Upper lobe of right lung (tissue), 1 donor: ENCODE data around the gene CNTNAP5. TPM values are rescaled to one million over a fixed set of nuclear protein-coding genes. Genes with fewer than 3 reads are reported as not detected.

Source experiments
- ATAC-seq: fragments of 200-7000 bp; cut with Tn5 transposase; one replicate; pipeline ENCODE4 v1.9.1; 2020; ENCODE audit warnings: mild to moderate bottlenecking, moderate library complexity
- DNase-seq: peaks from one replicate; pipeline ENCODE4 v3.0.0-alpha.2; 2020
- H3K27ac ChIP-seq: fragments of 200-600 bp; one replicate; pipeline ENCODE4 v1.8.0; 2022
- H3K27me3 ChIP-seq: fragments of 200-600 bp; one replicate; pipeline ENCODE4 v1.8.0; 2022; ENCODE audit warnings: mild to moderate bottlenecking
- H3K36me3 ChIP-seq: fragments of 200-600 bp; one replicate; pipeline ENCODE4 v1.8.0; 2022
- H3K4me1 ChIP-seq: fragments of 200-600 bp; one replicate; pipeline ENCODE4 v1.8.0; 2022
- H3K4me3 ChIP-seq: fragments of 200-600 bp; one replicate; pipeline ENCODE4 v1.8.0; 2022; ENCODE audit warnings: mild to moderate bottlenecking
- H3K9me3 ChIP-seq: fragments of 200-600 bp; one replicate; pipeline ENCODE4 v1.8.0; 2022
- intact Hi-C: fragments of 100-400 bp; cut with DNase I; formaldehyde crosslinking; loops from one replicate; pipeline ENCODE4 v1.11.0; 2022
- total RNA-seq: library from RNA; stranded (reverse); fragmentation: NEBNext Ultra II Directional; extraction: Animal tissue kit (Norgen Biotek cat#: 25700); gene quantifications from one replicate; pipeline ENCODE4 v1.2.1, GENCODE V29; 2021
- TF ChIP-seq, protein P1 (sequence below): fragments of 200-600 bp; IDR thresholded peaks from one replicate; pipeline ENCODE4 v1.8.0; 2022; ENCODE audit warnings: antibody characterized with exemption
- donor health status: DM: no; HTN: yes; CAD: no; lungs with severe emphysema.

CNTNAP5 gene
- total RNA-seq, 1 donor from 2014 or later: not detected

DNA sequence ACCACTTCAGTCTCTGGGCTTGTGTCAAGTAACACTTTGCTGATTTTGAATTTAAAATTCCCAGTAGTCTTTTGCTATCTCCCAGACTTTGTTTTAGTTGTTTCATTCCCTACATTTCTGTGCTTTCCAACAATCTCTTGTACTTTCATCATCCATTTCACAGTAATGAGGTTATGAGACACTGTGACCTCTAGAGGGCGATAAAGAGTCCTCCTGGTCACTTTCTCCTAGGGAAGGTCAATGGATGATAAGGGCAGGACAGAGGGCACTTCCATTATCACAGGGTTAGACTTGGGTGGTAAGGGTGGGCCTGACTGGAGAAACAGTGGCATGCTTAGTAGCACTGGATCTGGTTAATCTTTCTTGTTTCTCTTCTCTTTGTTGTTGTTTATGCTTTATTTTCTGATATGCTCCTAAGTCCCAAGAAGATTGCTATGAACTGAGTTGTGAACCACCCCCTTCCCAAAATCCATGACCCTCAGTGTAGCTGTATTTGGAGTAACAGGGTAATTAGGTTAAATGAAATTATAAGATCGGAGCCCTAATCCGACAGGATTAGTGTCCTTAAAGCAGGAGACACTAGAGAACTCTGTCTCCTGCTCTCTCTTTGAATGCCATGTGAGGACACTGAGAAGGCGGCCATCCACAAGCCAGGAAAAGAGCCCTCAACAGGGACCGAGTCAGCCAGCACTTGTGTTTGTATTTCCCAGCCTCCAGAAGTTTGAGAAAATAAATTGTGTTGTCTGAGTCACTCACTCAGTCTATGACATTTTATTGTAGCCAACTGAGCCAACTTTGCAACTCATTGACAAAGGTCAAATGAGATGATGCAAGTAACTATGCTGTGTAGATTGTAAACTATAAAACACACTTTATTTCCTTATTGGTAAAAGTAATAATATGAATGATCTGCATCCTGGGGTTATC lies 779.2 kb downstream of the CNTNAP5 start:
- intact Hi-C loops: no loop called here
- TF ChIP-seq, protein P1, sequence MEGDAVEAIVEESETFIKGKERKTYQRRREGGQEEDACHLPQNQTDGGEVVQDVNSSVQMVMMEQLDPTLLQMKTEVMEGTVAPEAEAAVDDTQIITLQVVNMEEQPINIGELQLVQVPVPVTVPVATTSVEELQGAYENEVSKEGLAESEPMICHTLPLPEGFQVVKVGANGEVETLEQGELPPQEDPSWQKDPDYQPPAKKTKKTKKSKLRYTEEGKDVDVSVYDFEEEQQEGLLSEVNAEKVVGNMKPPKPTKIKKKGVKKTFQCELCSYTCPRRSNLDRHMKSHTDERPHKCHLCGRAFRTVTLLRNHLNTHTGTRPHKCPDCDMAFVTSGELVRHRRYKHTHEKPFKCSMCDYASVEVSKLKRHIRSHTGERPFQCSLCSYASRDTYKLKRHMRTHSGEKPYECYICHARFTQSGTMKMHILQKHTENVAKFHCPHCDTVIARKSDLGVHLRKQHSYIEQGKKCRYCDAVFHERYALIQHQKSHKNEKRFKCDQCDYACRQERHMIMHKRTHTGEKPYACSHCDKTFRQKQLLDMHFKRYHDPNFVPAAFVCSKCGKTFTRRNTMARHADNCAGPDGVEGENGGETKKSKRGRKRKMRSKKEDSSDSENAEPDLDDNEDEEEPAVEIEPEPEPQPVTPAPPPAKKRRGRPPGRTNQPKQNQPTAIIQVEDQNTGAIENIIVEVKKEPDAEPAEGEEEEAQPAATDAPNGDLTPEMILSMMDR: peak; percentile 61
- Histone ChIP-seq H3K27me3 (no peaks in the 10 kb centered on the region), H3K4me3 (no peak overlapping the region), H3K9me3 (no peaks in the 10 kb centered on the region), H3K4me1 (no peaks in the 10 kb centered on the region), H3K27ac (no peak overlapping the region), H3K36me3 (no peaks in the 10 kb centered on the region)
- ATAC-seq (peak; percentile 83), DNase-seq (no peak)

DNA sequence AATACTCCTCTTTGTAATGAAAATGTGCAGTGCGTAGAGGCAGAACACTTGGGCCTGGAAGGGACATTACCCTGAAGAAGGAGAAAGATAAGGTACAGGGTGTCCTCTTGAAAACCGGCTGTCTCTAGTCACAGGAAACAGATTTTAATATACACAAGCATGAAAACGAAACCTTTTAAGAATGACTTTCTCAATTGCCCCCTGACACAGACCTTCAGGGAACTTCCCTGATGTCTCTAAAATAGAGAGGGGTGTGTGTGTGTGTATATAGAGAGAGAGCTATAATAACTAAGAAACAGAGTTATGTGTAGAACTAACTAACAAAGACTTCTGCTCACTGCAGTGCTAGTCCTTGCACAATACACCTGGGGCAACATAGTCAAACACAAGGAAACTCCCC lies 780.0 kb downstream of the CNTNAP5 start:
- H3K36me3 ChIP-seq: no peaks in the 10 kb centered on the region
- intact Hi-C loops: no loop called here
- TF ChIP-seq, protein P1: no peak
- H3K9me3 ChIP-seq: no peaks in the 10 kb centered on the region
- no peak overlapping the region for H3K4me3 ChIP-seq
- H3K27me3 ChIP-seq: no peaks in the 10 kb centered on the region
- H3K27ac ChIP-seq: no peak overlapping the region
- ATAC-seq (no peak), DNase-seq (no peak)
- H3K4me1 ChIP-seq: no peaks in the 10 kb centered on the region

DNA sequence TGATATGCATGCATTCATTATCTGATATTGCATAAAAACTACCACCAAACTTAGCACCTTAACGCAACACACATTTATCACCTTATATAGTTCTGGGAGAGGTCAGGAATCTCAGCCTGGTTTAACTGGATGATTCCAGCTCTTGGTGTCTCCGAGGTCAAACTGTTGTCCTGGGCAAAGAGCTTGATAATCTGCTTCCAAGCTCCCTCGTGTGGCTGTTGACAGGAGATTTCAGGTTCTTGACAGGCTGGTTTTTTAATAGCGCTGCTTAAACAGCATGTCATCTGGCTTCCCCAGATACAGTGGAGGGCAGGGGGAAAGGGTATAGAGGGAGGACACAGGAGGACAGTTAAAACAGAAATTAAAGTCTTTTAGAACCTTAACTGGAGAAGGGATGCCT lies 785.0 kb downstream of the CNTNAP5 start:
- Histone ChIP-seq H3K9me3 (no peaks in the 10 kb centered on the region), H3K36me3 (no peaks in the 10 kb centered on the region), H3K4me1 (no peaks in the 10 kb centered on the region), H3K27me3 (no peaks in the 10 kb centered on the region), H3K27ac (no peak overlapping the region), H3K4me3 (no peak overlapping the region)
- intact Hi-C loops: no loop called here
- ATAC-seq (peak; percentile 49), DNase-seq (no peak)
- TF ChIP-seq, protein P1: no peak

DNA sequence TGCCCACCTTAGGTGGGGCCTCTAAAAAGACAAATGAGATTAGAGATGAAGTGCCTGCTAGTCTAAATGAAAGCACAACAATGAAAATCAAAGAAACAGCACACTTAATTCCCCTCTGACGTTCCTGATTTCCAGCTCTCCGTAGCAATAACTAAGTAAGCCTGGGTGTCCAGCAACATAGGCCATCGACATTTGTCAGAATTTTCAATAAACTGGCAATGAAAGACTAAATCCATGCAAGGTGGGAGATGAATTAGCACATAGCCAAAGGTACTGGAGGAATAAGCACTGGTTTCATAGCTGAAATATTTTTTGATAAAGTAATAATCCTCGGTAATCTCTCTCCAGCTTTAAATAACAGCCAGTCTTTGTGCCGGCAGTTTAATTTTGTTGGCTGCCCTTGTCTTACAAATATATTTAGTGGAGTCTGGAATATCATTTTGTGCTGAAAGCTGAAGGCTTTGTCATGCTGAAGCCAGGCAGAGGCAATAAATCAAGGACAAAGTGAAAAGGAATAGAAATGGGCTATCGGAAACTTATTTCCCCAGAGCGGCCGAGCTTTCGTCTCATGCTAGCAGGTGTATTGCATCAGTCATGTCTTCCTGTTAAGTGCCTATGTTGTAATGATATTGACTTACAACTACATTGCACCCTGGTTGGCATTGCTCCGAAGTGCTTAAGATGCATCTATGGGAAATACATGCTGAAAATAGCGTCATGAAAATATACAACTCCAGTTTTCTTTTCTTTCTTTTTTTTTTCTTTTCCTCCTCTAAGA lies 790.1 kb downstream of the CNTNAP5 start:
- no peaks in the 10 kb centered on the region for H3K36me3 ChIP-seq
- H3K4me1 ChIP-seq: no peaks in the 10 kb centered on the region
- TF ChIP-seq, protein P1: no peak
- DNase-seq (no peak), ATAC-seq (peak; percentile 59)
- no peak overlapping the region for H3K27ac ChIP-seq
- H3K4me3 ChIP-seq: no peak overlapping the region
- intact Hi-C loops: no loop called here
- H3K27me3 ChIP-seq: no peaks in the 10 kb centered on the region
- no peaks in the 10 kb centered on the region for H3K9me3 ChIP-seq

DNA sequence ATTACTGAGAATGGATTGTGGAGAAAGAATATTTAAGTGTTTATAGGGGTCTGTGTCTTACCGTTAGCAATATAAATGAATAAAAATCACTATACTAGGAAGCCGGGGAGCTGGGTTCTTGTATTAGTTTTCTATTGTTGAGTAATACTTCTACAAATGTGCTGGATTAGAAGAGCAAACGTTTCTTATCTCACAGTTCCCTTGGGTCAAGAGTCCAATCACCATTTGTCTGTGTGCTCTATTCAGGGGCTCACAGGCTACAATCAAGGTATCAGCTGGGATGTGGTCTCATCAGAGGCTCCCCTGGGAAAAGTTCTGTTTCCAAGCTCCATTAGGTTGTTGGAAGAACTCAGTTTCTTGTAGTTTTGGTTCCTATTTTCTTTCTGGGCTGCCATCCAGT lies 790.9 kb downstream of the CNTNAP5 start:
- Histone ChIP-seq H3K9me3 (no peaks in the 10 kb centered on the region), H3K4me1 (no peaks in the 10 kb centered on the region), H3K36me3 (no peaks in the 10 kb centered on the region), H3K27me3 (no peaks in the 10 kb centered on the region), H3K27ac (no peak overlapping the region), H3K4me3 (no peak overlapping the region)
- intact Hi-C loops: no loop called here
- no peak for DNase-seq
- no peak for ATAC-seq
- TF ChIP-seq, protein P1: no peak
